Measurements from ENCODE around the gene NKX2-1. TPM values are rescaled to one million over a fixed set of nuclear protein-coding genes. Genes with fewer than 3 reads are reported as not detected.
"Not testable (repeated sequence)": the region's sequence is repeated elsewhere in the genome, so short reads cannot be mapped to it uniquely, and the experiment has no call there.

Gene NKX2-1
- not detected for polyA plus RNA-seq (ENCODE audit: insufficient read length)
- long read RNA-seq, donor 1, result 0 reads
- long read RNA-seq, donor 2, result 0 reads
- long read RNA-seq, donor 3, result 0 reads
- long read RNA-seq, donor 4, result 0 reads
- long read RNA-seq, donor 5, result 0 reads
- long read RNA-seq, donor 6, result 0 reads
- long read RNA-seq, donor 7, result 0 reads
- long read RNA-seq, donor 8, result 0 reads

DNA sequence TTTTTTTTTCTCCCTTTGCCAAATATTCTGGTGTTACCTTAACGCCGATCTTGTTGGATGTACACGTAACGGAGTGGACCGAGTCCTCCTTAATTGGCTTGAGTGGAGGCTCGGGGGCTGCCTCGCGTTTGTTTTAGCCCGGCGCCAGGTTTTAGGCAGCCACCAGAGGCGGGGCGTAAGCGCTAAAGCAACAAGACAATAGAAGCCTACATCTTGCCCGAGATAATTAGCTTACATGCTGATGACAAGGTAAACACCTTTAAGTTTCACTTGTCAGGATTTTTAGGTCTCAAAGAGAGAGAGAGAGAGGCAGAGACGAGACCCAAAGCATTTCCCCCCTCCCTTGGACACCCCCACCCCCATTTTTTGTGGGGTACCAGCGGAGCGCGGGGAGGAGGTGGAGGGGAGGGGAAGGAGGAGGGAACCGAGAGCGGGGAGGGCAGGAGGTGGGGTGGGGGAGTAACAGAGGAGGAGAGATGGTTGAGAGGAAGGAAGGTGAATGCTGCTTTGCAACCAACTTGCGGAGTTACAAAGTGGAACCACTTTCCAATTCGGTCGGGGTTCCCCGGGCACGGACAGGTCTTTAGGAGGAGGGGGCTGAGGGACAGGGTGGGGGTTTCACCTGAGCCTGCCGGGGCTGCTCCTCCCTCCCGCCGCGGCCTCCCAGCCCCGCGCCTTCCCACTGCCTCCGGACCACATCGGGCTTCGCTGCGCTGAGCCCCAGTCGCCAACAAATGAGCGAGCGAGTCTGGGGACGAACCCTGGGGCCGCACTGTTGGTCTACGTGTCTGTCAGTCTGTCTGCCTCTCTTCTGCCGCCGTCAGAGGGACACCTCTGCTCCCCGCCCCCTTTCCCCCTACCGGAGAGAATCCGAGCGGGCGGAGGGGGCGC lies at the start of gene NKX2-1:
Gene NKX2-1, minus strand, starts transcription at position 802 of the 891 bp plus-strand sequence. Its CDS starts 103 bp downstream, at position 699.
- no peak for DNase-seq

DNA sequence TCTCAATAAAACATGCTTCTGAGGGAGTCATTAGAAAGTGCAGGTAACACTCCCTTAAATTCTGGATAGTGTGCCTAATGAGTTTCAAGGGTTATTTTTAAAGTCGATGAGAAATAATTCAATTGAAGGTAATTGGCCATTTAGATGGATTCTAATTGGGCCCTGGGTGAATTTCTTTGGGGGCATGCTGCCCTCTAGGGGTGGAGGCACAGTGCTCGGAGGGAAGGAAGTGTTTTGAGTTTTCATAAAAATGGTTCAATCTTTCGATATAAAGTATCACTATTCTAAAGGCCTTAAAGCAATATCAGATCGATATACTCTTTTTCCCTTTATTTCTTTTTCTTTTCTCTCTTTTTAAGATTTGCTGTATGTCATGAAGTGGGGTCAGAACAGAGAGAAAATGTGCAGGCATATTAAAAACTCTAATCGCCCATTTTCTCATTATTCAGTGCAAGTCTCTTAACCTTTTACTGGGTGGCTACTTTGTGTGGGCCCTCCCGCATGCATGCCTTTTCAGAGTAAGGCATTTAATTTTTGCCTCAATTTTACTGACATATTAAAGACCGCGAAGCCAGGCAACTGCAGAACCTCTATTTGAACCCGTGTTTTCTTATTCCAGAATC lies 36.9 kb upstream of the NKX2-1 start:
- no peak for DNase-seq

GRCh38 chr14:36555998-36556743 lies 36.1 kb upstream of the NKX2-1 start:
- DNase-seq, result no peak

DNA sequence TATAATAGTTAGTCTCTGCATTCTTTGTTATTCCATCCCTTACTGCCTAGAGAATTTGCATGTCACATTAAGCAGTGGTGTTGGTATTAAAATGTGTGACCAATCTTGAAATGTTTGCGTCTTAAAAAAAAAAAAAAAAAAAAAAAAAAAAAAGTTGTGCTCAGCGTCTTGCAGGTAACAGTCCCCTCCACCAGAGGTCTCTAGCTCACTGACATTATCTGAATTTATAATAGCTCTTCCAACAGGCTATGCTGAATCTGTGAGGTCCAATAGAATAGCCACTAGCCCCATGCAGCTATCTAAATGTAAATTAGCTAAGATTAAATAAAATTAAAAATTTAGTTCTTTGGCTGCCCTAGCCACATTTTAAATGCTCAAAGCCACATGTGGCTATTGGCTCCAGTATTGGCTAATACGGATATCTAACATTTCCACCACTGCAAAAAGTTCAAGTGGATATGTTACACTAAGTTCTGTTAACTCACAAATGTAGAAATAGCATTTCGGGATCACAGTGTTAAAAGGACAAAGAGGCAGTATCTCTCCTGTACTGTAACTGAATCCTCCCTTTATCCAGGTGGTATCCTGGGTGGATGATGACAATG lies 33.7 kb upstream of the NKX2-1 start:
- peak; percentile 46 for DNase-seq

DNA sequence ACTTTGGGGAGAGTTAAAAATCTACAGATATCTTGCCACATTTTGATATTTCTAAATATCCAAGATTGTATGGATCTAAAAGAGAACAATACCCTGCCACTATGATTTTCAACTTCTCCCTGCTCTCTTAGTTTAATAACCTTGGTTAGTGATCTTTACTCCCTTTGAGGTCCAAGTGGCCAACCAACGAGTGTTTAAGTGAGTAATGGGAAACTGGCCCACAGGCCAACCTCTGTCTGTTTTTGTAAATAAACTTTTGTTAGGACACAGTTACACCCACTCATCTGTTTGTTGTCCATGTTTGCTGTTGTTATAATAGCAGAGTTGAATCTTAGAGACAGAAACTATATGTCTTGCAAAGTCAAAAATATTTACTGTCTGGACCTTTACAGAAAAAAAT lies 30.9 kb upstream of the NKX2-1 start:
- DNase-seq, result no peak

DNA sequence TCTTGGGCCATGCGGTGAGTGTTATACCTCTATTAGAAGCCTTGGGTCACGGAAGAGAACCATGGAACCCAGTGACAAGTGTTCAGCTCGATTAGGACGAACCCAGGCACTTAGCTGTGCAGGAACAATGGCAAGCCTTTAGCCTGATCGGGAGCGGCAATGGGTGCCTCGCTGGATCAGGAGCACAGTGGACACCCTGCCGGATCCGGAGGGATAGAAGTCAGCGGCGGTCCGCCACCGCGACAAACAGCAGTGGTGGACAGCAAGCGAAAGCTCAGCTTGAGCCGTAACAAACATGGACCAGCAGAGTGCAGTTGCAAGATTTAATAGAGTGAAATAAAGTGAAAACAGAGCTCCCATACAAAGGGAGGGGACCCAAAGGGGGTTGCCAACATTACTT lies 24.2 kb upstream of the NKX2-1 start:
- DNase-seq, result not testable (repeated sequence)

DNA sequence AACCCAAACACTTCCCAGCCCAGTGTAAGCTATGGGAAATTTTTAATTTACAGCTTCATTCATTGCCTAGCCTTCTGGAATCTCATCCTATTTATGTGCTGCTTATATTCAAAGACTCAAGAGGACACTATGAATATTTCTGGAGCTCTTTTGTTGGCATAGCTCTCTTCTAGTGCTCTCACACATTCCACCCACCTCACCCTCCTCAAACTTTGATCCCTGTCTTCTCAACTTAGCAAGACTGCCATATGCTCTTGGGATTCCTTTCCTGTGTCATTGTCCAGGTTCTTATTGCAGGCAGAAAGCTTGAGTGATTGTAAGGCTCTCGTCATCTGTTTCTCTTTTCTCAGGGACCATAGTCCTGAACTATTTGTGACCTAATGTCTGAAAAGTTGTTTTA lies 18.0 kb upstream of the NKX2-1 start:
- no peak for DNase-seq

- DNase-seq, result no peak
Observed at GRCh38 chr14:36529062-36529461, 9.0 kb upstream of the NKX2-1 start.

DNA sequence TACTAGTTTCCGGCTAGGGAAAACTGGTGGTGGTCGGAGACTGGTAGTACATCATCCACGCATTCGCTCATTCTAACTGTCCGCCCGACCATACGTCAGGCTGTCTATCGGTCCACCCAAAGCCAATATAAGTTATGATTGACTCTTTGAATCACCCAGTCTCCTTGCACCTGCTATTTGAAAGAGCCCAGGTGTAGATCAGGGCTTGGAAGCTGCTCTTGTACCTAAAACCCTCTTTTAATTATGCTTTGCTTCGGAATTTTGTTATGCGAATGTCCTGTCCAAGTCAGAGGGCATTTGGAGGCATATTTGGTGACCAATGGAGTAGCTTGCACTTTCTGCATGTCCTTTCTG lies 5.7 kb upstream of the NKX2-1 start:
- no peak for DNase-seq

GRCh38 chr14:36524874-36525745 lies 5.1 kb upstream of the NKX2-1 start:
- no peak for DNase-seq

DNA sequence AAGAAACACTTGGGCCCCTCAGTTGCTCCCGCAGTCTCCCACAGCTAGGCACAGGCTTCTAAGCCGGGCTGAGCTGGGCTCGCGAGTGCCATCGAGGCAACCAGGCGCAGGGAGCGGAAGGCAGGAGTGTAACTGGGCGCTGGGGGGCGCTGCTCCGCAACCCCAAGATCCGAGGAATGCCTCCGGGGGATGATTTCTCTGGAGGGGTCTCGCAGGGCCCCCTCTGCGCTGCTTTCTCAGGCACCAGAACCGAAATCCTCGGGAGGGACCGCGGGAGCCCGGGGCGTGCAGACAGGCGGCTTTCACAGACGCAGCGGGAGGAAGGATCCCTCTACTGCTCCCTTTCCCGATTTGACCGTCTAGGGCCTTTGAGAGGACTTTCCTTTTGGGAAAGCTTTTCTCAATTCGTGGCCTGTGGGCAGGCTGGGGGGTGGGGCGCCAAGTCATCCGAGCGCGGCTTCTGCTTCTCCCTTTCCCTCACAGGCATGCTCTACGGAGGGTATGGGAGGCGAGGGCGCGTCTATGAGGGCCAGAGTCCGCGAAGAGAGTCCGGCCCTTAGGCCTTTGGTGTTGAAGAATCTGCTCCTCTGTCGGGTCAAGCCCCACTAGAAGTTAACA lies 4.3 kb upstream of the NKX2-1 start:
- DNase-seq, result no peak

- DNase-seq, result no peak
Observed at GRCh38 chr14:36522972-36523715, 3.1 kb upstream of the NKX2-1 start.

DNA sequence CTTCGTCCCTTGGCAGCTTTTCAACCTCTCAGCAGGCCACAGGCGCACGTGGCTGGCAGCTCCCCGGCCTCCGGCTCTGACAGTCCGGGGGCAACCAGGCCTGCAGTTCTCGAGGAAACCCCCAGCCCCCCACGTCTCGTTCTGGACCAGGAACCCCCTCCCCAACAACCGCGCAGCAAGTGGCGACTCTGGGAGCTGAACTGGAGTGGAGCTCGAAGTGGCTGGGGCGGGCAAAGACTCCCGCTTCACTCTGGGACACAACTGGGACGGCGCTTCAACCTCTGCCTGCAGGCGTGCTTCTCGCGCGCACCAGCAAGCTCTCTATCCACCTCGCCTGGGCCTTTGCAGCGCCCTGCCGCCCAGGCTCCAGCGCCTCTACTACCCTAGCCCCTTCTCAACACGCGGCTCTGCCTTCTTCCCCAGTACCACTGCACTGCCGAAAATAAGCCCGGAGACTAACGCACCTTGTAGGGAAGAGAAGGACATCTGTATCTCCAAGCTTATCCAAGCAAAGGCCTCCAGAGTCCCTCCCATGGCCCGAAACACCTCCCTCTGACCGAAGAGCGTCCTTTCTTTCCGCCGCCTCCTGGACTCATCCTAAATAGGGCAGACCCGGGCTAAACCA lies 2.4 kb upstream of the NKX2-1 start:
- DNase-seq, result no peak

DNA sequence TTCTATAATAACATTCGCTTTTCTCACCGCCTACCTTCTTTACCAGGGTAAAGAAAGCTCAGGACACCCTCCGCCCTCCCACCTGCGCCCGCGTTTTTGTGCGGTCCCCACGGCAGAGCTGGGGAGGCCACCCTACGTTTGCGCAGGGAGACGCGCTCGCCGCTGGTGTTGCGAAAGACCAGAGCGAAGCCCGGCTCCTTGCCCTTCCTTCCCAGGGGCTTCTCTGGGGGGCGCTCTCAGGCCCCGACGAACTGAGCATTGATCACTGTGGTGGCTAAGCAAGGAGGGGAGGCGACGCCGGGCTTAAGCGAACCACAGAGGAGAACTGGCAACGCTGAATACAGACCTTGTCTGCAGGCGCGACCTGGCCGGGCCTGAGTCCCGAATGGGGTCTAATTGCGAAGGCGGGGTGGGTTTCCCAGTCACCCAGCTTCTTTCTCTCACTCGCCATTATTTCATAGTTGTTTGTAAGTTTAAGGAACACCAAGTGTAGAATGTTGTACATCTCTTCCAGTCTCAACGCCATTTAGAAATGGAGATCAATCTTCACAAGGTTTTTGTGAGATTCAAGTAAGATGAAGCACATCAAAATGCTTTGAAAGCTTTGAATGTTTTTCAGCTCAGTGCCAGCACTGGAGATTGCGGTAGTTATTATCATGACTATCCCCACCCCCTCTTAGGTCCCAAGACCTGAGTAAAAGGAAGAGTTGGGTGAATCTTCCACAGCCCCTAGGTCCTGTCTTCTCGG lies 1.7 kb upstream of the NKX2-1 start:
- DNase-seq, result no peak

- DNase-seq, result no peak
Observed at GRCh38 chr14:36520601-36521525, 831 bp upstream of the NKX2-1 start.

GRCh38 chr14:36518586-36519430 lies 1.2 kb downstream of the NKX2-1 start:
- DNase-seq, result no peak

Measured in left kidney (tissue), 8 donors.